ENCODE results near the gene PSMD7. TPM values are rescaled to one million over a fixed set of nuclear protein-coding genes. Genes with fewer than 3 reads are reported as not detected.
A peak's percentile ranks its signal among the peaks of the same experiment; 100 is the strongest.

The PSMD7 gene
- total and polyA plus RNA-seq, 10 of the 15 experiments (the other 5 are each of a cell fraction or from before 2014, with no cell fraction given), result 64.3 to 199 (median 100) TPM

DNA sequence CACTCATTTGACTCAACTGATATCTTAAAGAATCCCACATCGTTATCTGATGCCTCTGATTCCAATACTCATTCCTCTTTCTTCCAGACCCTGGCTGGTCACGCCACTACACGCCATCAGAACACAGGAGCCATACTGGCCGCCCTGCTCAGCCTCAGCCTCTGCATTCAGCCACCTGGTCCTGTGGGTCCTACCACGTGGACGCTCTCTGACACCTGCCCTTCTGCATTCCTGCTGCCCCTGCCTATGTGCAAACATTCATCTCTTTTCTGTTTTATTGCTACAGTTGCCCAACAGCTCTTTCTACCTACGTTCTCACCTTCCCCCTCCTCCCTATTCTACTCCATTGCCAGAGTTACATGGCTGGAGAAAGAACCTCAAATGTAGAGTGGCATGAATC, 18.4 kb downstream of the PSMD7 start:
- Histone ChIP-seq H3K4me3 (no peak overlapping the region), H2AFZ (ENCODE audit: control insufficient read depth, low read depth, low read length) (no peak overlapping the region), H3K4me1 (ENCODE audit: control insufficient read depth, insufficient read depth, low read length) (no peaks in the 10 kb centered on the region), H3K27ac (ENCODE audit: control insufficient read depth, insufficient read depth) (no peak overlapping the region), H3K36me3 (ENCODE audit: control insufficient read depth in 2 of 2, insufficient read depth in 2 of 2, low read length in 1 of 2) (no peaks in the 10 kb centered on the region), H3K79me2 (ENCODE audit: control insufficient read depth, insufficient read depth, low read length) (no peaks in the 10 kb centered on the region), H3K9ac (ENCODE audit: control insufficient read depth, insufficient read depth, low read length) (no peak overlapping the region), H3K9me3 (replicated peaks; ENCODE audit: control insufficient read depth, insufficient read depth, low read length) (no peaks in the 10 kb centered on the region), H4K20me1 (ENCODE audit: control insufficient read depth, insufficient read depth) (no peaks in the 10 kb centered on the region), H3K4me2 (ENCODE audit: control insufficient read depth, insufficient read depth) (no peak overlapping the region), H3K27me3 (replicated peaks in 1 of 2; ENCODE audit: control insufficient read depth in 2 of 2, insufficient read depth in 2 of 2, low read length in 1 of 2) (no peaks in the 10 kb centered on the region)
- DNase-seq (ENCODE audit: low read depth, low spot score), result no peak
- ChIA-PET POLR2A (no interaction called here), CTCF (interaction anchor here (1.5 kb wide), 1 partner anchor 116 kb away, joined by 4 read pairs; no protein-coding TSS in a partner anchor), RAD21 (ENCODE audit: unreplicated experiment) (no interaction called here), SMC1A (ENCODE audit: uncharacterized antibody, unreplicated experiment) (no interaction called here)
- ATAC-seq, result no peak
- no peak for FAIRE-seq
- in situ Hi-C loops (cut with MboI), result loop anchor here (10.0 kb wide), 1 partner anchor 310 kb away; no protein-coding TSS in a partner anchor
- intact Hi-C loops (cut with micrococcal nuclease; ENCODE audit: unreplicated experiment), result no loop called here
- TF ChIP-seq, protein P1, sequence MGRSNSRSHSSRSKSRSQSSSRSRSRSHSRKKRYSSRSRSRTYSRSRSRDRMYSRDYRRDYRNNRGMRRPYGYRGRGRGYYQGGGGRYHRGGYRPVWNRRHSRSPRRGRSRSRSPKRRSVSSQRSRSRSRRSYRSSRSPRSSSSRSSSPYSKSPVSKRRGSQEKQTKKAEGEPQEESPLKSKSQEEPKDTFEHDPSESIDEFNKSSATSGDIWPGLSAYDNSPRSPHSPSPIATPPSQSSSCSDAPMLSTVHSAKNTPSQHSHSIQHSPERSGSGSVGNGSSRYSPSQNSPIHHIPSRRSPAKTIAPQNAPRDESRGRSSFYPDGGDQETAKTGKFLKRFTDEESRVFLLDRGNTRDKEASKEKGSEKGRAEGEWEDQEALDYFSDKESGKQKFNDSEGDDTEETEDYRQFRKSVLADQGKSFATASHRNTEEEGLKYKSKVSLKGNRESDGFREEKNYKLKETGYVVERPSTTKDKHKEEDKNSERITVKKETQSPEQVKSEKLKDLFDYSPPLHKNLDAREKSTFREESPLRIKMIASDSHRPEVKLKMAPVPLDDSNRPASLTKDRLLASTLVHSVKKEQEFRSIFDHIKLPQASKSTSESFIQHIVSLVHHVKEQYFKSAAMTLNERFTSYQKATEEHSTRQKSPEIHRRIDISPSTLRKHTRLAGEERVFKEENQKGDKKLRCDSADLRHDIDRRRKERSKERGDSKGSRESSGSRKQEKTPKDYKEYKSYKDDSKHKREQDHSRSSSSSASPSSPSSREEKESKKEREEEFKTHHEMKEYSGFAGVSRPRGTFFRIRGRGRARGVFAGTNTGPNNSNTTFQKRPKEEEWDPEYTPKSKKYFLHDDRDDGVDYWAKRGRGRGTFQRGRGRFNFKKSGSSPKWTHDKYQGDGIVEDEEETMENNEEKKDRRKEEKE (IDR thresholded peaks at IDR 0.05), result no peak
- no peak for TF ChIP-seq TAF1 (IDR thresholded peaks at IDR 0.05; ENCODE audit: borderline replicate concordance, low read depth, low read length)
- no peak for TF ChIP-seq NRF1 (conservative IDR thresholded peaks at IDR 0.05; ENCODE audit: low read depth, low read length)
- TF ChIP-seq YBX1 (IDR thresholded peaks at IDR 0.05), result no peak
- TF ChIP-seq, protein P2, sequence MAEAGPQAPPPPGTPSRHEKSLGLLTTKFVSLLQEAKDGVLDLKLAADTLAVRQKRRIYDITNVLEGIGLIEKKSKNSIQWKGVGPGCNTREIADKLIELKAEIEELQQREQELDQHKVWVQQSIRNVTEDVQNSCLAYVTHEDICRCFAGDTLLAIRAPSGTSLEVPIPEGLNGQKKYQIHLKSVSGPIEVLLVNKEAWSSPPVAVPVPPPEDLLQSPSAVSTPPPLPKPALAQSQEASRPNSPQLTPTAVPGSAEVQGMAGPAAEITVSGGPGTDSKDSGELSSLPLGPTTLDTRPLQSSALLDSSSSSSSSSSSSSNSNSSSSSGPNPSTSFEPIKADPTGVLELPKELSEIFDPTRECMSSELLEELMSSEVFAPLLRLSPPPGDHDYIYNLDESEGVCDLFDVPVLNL (IDR thresholded peaks at IDR 0.05; ENCODE audit: low read depth, low read length), result no peak
- no peak for TF ChIP-seq EED (IDR thresholded peaks at IDR 0.05; ENCODE audit: low read depth)
- no peak for TF ChIP-seq ZBED1 (IDR thresholded peaks at IDR 0.05; ENCODE audit: borderline replicate concordance)
- no peak for TF ChIP-seq SRF (IDR thresholded peaks at IDR 0.05; ENCODE audit: low read depth in 2 of 2, low read length in 2 of 2)
- no peak for TF ChIP-seq HDGF (IDR thresholded peaks at IDR 0.05)
- no peak for TF ChIP-seq POLR2AphosphoS5 (IDR thresholded peaks at IDR 0.05; ENCODE audit: low read length)
- BruUV-seq (replicated peaks), result TSS peak; percentile 19
- 96% methylated on average over 7 of the region's 7 CpGs for WGBS (ENCODE audit: insufficient coverage, insufficient replicate concordance, low lambda C conversion rate, missing lambda C conversion rate)
